ENCODE results near the gene SEC61A1. TPM values are rescaled to one million over a fixed set of nuclear protein-coding genes. Genes with fewer than 3 reads are reported as not detected.

Gene SEC61A1
- total RNA-seq: 196 and 222 TPM in 2 replicates

DNA sequence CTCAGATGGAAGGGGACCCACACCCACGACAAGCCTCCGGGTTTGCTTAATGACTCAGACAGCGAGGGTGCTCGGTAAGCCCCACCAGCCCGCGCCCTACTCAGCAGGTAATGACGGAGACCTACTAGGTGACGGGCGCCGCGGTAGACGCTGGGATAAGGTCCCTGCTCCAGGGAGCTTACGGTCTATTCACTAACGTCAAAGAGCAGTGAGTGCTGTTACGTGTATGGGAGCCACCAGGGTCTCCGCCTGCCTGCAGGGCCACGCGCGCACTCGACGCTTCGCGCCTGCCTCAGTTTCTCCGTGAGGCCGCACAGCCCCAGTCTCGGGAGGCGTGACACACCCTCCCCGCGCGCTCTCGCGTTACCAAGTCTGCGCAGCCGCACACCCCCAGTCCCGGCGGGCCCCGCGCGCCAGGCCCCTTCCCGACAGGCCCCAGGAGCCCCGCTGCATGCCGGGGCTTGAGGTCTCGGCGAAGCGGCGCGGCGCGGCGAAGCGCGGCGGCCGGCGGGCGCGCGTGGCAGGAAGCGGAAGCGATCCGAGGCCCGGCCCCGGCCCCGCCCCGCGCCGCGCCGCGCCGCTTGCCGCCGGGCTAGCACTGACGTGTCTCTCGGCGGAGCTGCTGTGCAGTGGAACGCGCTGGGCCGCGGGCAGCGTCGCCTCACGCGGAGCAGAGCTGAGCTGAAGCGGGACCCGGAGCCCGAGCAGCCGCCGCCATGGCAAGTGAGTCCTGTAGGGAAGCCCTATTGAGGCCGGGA, at the start of gene SEC61A1:
SEC61A1 (plus strand) TSS at position 601 of the 758 bp plus-strand sequence; CDS start at position 717, 116 bp downstream.

Other genes starting within 250 kb of the SEC61A1 start
- gene MGLL, start 229.9 kb upstream of the SEC61A1 start, total RNA-seq: 19.6 and 26.5 TPM in 2 replicates
- gene KBTBD12, start 137.2 kb upstream of the SEC61A1 start, total RNA-seq: not detected in 2 replicates
- 48.9 and 58.2 TPM in 2 replicates for gene RUVBL1, start 71.4 kb downstream of the SEC61A1 start, total RNA-seq
- 2.1 and 2.3 TPM in 2 replicates for gene EEFSEC, start 101.0 kb downstream of the SEC61A1 start, total RNA-seq